NOMO-1 (cell line): ENCODE measurements around the gene FBXO31.
A peak's percentile ranks its signal among the peaks of the same experiment; 100 is the strongest.

Source experiments
- DNase-seq, 2 experiments: peaks; one replicate each; lab custom pipeline; 2025; ENCODE audit not compliant: unreplicated experiment in 2 of 2; lab: John Stamatoyannopoulos, UW

Gene FBXO31

DNA sequence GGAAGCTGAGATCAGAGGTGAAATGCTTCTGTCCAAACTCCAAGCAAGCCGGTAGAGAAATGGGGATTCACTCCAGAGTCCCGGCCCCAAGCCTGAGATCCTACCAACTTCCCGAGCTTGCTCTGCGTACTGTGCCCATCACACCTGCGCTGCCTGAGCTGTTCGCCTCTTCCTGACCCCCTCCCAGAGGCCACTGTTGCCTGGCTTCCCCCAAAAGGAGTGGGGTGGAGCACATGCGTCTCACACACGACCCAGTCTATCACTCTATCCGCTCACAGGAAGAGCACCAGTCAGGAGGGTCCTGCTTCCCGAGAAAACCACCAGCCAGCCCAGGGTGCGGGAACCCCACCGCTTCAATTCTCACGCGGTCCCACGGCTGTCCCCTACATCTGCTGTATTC is 52.9 kb downstream of the FBXO31 start:
- DNase-seq: no peak

DNA sequence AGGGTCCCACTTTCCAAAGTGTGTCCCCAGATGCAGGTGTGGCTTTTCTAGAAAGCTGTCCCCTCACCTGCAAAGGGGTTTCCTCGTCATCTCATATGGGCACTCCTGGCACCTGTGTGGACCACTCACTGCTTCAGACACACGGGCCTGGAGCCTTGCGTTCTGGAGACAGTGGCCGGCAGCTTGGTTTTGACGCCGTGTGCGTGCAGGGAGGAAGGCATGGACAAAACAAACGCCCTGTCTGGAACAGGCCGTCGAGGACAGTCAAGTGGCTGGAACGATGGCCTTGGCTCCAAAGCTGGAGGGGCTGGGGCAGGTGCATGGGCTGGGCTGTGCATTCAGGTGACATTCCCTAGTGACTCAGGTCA is 53.3 kb downstream of the FBXO31 start:
- DNase-seq: no peak

DNA sequence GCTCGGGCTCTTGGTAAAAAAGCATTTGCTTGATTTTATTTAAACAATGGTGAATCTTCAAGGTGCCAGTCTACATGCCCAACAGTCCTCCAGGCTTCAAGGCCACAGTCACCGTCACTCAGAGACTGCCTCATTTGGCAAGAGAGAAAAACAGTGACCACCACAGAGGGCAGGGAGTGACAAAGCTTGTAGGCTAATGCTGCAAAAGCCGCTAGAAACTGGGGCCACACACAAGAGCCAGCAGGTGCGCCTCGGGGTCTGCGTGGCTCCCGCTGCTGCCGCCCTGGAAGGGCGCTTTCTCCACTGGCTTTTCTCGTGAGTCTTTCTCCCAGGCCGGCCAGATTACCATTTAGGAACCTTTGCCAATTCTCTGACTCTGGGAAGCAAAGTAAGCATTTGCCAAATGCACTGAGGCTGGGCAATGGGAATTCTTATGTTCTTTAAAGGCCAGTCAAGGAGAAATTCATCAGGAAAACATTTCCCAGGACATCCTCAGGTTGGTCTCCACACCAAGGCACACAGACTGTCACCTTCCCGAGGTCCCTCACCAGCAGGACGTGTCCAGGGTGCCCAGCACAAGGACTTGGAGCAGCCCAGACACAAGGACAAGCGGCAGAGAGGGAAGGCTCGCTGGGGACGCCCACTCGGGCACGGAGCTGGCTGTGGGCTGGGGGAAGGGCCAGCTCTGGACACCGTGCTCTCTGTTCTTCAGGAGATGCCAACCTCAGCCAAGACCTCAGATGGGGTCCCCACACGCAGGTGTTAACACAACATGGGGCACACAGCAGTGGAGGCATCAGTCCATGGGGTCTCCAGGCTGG is 53.9 kb downstream of the FBXO31 start:
- DNase-seq: no peak

DNA sequence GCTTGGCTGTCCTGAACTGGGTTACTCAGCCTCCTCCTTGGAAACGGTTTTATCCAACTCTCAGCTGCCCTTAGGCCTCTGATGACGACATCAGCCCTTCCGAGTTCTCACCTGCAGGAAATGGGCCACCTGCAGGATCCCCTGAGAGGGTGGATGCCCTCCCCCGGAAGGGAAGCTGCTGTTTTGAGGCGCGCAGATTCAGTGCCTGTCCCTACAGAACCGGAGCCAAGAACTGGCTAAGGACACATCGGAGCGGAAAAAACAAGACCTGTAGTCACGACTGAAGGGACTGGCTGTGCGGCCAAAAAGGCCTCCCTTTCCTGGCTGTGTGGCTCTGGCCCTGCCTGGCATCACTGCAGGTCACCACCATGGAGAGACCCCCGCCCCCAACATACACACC is 54.7 kb downstream of the FBXO31 start:
- no peak for DNase-seq

DNA sequence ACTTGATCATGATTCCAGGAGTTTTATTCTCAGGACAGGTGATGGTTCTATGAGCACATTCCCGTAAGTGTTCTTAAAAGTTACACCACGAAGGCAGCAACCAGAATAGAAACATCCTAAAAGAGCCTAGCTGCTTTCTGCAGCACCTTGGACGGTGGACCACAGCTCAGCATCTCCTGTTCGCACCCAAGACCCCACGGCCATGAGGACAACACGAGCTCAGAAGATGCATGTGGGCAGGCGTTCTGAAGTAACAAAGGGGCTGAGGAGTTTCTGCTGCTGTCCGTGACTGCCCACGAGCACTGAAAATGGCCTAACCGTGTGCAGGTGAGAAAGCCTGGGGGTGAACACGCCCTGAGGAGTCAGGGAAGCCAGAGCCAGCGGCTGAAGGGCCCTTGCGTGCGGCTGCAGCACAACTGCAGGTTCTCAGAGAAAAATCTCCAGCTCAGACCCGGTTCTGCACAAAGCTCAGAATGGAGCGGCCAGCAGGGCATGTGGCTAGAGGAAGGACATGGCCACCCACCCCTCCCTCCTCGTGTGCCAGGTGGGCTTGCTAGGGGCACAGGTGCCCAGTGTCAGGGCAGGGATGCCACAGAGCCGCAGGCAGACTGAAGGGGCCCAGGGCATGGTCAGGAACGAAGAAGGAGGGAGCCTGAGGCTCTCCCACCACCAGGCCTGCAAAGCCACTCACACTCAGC is 55.6 kb downstream of the FBXO31 start:
- no peak for DNase-seq

DNA sequence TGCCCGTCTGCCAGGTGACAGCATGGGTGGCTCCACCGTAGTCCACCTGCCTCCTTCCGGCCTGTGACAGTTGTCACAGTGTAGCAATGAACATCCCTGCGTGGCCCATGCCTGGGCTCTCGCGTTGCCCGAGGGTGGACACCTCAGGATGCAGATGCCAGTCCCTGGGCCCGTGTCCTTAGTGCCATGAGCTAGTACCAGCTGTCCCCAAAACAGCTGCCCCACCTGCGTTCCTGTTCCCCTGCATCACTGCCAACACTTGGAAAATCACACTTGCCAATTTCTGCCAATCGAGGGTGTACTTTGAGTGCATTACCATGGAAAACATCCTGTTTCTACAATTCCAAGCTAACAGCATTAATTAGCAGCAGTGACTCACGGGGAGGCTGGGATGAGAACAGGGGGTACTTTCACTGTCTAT is 57.4 kb downstream of the FBXO31 start:
- DNase-seq: no peak

DNA sequence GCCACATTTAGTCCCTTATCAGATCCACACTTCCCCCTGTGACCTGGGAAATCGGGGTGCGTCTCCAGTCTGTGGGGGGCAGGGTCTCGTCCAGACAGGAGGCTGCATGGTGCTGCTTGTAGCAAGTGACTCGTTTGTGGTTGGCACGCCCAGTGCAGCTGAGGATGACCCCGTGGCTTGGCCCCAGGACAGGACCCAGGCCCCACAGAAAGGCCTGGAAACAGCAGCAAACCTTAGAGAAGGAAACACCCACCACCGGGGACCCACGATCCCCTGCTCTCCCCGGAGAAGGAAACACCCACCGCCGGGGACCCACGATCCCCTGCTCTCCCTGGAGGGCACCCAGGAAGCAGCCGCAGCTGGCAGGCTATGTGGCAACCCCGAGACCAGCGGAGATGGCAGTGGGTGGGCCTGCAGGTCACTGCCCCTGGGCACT is 58.1 kb downstream of the FBXO31 start:
- DNase-seq: no peak

DNA sequence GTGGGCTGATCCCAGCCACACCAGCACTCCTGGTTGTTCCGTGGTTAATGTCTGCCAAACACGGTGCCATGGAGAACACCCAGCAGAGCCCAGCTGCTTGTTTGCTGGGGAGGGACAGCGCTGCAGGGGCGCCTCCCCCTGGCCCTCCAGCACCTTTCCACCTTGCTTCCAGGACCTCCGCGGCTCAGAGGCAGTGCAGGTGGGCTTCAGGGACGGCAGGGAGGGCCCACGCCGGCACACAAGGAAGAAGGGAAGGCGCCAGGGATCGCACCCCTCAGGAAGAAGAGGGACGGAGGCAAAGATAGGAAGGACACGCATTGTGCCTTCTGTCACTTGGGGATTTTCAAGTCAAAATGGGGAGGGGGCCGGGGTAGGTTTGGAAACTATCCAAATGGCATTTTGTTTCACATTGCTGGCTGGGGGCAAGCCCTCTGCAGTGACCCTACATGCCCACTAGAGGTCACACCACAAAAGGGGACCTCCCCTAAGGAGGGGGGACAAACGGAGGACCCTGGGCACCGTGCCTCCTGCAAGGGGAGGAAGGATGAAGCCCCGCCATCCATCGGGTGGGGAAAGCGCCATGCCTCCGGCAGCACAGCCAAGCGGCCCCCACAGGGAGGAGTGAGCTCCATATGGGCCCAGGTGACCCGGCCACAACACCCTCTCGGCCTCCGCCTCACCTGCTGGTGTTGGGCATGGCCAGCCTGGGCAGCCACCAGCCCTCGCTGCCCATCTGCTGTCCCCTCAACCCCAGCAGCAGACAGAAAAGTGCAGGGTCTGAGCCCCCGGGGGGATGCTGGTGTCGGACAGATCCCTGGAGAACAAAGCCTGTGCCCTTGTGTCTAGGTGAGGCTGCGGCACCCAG is 58.9 kb downstream of the FBXO31 start:
- DNase-seq: peak in 1 of 2 experiments; percentile 4

DNA sequence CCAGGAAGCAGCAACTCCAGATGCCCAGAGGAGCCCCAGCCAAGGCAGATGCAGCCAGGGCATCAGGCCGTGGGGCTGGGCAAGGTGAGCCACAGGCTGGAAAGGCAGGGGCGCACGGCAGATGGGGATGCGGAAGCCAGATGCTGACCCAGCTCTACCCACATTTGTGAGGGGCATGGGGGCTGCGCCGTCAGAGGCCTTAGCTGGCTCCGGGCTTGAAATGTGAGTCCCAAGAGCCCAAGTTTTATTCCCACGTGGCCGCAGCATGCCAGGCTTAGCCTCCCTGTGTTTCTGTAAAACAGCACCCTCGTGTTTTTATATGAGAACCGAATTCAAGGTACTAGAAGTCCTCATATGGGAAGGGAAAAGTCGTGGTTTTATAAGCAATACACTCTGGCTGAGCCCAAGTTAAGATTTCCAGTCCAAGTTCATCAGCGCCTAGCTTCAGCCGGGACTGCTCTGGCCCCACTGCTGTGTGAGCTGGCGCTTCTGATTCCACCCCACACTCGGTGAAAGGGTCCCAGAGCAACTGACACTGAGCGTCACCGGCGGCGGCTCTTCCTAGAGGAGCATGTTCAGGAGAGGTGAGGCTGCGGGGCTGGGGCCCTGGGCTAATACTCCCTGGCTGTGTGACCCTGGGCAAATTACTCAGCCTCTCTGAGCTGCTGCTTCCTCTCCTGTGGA is 59.7 kb downstream of the FBXO31 start:
- DNase-seq: no peak

DNA sequence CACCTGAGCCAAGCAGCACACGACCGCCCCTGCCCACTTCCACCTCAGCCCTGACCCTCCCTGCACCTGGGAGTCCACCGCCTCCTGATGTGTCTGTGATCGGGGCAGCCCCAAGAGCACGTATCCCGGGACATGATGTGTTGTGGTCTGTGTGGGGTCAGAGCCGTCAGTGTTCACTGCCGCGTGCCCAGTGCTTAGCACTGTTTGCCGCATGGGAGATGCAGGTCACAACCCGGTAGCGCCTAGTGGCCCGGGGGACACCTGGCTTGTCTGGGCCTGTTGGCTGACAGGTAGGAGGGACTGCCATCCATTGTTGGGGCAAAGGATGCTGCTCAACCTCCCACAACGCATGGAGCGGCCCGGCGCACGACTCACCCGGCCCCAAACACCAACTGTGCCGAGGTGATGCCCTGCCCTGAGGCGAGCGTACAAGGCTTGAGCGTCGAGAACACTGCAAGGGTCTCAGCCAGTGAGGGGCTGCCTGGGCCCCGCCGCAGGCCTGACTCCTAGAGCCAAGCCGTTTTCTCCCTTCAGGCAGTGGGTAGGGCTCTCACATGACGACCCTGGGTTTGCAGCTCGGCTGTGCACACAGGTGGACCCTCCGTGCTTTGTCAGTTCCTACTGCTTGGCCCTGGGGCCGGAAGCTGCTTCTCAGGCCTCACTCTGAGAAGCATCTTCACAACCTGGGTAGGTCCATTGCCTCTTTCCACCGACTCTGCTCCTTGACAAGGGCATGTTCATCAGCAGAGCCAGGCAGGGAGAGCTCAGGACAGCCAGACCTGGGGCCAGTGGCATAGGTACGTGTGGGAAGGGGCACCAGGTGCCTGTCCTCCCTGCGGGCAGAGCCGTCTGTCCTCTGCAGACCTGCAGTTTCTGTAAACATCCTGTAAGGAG is 60.5 kb downstream of the FBXO31 start:
- no peak for DNase-seq

DNA sequence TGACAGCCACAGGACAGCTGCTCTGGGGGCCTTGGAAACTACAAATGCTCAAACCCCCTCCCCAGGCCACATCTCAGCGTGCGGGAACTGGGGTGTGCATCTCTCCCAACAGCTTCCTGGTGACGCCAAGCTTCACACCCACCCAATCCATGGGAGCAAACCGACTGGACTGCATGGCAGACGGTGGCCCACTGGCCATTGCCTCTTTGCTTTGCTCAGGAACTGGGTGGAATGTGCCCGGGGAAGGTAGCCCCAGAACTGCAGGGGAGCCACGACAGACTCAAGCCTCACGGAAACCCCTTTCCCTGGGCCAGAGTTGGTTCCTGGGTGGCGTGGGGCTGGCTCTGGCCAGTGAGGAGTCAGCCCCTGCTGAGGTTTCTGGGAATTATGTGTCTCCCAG is 61.2 kb downstream of the FBXO31 start:
- DNase-seq: no peak

DNA sequence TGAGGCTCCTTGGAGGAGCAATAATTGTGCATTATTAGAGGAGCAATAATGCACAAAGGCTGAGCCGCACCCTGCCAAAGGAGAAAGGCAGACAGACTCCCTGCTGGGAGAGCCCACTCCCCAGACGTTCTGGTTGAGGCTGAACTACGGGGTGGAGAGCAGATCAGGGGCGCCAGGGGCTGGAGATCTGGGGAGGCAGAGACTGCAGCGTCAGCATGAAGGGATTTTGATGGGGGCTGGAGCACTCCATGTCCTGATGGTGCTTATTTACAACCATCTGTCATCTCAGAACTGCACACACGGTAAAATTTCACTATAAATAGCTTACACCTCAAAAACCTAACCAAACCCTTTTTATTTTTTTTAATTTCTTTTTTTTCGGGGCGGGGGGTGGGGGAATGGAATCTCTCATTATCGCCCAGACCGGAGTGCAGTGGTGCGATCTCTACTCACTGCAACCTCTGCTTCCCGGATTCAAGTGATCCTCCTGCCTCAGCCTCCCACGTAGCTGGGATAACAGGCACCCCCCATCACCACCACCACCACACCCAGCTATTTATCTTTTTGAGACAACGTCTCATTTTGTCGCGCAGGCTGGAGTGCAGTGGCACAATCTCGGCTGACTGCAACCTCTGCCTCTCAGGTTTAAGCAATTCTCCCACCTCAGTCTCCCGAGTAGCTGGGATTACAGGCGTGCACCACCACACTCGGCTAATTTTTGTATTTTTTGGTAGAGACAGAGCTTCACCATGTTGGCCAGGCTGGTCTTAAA is 62.1 kb downstream of the FBXO31 start:
- DNase-seq: no peak

DNA sequence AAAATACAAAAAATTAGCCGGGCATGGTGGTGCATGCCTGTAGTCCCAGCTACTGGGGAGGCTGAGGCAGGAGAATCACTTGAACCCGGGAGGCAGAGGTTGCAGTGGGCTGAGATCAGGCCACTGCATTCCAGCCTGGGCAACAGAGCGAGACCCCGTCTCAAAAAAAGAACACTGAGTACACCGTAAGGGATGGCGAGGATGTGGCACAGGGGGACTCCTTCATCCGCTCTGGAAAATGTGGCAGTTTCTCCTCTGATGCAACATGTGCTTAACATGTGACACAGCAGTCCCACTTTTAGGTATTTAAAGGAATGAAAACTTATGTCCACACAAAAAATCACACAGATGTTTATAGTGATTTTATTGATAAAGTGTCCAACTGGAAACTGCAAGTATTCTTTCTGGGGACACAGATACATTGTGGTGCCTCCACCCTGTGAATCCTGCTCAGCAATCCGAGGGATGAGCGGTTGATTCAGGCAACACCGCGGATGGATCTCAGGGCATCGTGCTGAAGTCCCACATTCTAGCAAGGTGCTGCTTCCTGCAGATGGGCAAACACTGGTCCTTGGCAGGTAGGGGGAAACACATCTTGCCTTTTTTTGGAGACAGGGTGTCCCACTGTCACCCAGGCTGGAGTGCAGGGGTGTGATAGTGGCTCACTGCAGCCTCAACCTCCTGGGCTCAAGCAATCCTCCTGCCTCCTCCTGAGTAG is 62.9 kb downstream of the FBXO31 start:
- no peak for DNase-seq

DNA sequence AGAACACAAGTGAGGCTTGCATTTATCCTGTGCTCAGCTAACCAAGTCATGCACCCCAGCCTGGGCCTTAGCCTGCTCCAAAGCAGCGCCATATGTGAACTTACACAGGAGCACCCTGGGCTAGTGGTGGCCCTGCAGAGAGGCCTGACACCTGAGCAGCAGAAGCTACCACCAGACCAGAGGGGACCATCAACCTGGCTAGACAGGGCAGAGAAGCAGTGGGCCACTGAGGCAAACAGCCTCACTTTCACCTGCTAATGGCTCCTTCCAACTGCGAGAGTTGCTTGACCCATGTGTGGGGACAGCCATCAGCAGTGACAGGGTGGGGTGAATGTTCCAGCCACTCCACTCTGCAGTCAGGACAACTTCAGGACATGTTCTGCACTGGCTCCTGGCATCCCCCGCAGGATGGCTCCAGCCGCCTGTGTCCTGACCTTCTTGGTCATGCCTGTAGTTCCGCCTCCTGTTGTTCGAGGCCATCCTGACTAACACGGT is 63.5 kb downstream of the FBXO31 start:
- DNase-seq: no peak

DNA sequence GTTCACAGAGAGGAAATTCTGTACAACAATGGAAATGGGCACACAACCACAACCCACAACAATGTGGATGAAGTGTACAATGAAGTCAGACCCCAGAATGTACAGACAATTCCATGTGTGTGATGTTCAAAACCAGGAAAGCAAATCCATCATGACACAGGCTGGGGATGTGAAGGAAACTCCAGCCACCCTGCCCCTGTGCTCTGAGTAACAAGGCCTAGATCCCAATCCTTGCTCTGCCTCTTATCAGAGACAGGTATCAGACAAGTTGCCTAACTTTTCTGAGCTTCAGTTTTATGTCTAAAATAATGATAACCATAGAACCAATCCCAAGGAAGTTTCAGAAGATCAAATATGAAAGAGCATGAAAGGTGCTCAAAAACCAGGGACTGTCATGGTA is 64.6 kb downstream of the FBXO31 start:
- DNase-seq: no peak

DNA sequence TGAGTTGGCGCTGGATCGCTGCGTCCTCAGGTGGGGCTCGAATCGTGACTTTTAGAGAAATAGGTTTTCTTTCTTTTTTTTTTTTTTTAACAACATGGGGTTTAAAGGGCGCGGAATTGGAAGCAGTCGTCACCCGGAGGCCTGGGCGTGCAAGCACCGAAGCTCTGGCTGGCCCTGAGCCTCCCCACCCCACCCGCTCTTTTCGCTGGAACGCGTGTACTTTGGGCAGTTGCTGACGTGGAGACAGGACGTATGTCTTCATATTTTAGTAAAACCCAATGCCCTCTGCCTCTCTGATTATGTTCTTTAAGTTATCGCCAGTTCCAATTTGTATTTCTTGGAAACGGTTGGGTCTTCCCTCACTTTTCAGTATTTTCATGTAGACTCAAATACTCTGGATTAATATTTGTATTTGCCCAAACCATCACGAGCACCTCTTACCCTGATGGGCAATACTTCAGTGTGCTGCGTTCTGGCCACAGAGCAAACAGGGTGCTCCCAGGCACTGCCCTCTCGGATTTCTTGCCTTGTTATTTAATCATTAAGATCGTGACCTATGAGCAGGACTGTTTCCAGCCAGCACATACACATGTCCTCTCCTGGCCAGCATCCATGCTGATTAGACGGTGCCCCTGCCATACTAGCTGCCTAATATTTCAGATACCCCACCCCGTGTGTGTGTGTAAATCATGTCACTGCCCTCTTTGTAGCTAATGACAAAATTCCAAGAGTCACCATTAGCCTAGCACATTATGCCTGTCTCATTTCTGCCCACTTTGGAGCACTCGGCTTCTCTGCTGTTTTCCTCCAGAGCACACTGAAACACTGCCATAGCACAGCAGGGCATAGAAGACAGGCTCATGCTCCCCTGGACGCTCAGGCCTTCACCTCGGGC is 65.6 kb downstream of the FBXO31 start:
- DNase-seq: peak; percentile 54 to 60
